Gastrocnemius medialis (tissue), 4 donors: ENCODE data around the gene MAN1A2.

Experiments used
- POLR2A ChIP-seq, 2 donors: fragments of 450-650 bp; IDR thresholded peaks; one replicate each; pipeline ENCODE4 v1.6.1; 2017; ENCODE audit warnings: antibody characterized with exemption in 2 of 2, mild to moderate bottlenecking in 2 of 2, moderate library complexity in 2 of 2
- TF ChIP-seq, protein P1 (sequence below), 5 experiments: fragments of 450-650 bp in 3 of 5; fragments of 200-600 bp in 2 of 5; sonication (generic) in 2 of 5; IDR thresholded peaks in 4 of 5; conservative IDR thresholded peaks in 1 of 5; 1 replicate in 4 of 5; 2 replicates in 1 of 5; pipeline ENCODE4 v1.5.1; 2016 to 2019; ENCODE audit warnings: antibody characterized with exemption in 5 of 5, mild to moderate bottlenecking in 3 of 5, moderate library complexity in 3 of 5

DNA sequence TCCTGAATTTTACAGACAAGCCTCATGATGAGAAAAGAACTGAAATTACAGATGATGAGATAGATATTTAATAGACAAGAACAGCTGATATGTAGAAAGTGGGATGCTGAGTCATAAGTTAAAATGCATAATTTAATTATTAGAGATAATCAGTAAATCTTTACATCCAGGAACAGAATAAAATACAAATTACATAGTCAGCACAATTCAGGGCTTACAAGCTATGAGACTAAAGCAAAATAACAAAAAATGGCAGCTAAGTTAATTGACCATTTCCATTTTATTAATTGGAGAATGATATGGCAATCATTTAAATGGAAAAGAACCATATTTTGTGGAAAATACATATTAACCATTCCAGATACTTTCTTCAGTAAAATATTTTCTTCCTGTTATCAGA lies 40.2 kb upstream of the MAN1A2 start:
- TF ChIP-seq POLR2A (IDR thresholded peaks at IDR 0.05): no peak
- TF ChIP-seq, protein P1, sequence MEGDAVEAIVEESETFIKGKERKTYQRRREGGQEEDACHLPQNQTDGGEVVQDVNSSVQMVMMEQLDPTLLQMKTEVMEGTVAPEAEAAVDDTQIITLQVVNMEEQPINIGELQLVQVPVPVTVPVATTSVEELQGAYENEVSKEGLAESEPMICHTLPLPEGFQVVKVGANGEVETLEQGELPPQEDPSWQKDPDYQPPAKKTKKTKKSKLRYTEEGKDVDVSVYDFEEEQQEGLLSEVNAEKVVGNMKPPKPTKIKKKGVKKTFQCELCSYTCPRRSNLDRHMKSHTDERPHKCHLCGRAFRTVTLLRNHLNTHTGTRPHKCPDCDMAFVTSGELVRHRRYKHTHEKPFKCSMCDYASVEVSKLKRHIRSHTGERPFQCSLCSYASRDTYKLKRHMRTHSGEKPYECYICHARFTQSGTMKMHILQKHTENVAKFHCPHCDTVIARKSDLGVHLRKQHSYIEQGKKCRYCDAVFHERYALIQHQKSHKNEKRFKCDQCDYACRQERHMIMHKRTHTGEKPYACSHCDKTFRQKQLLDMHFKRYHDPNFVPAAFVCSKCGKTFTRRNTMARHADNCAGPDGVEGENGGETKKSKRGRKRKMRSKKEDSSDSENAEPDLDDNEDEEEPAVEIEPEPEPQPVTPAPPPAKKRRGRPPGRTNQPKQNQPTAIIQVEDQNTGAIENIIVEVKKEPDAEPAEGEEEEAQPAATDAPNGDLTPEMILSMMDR (IDR thresholded peaks at IDR 0.05 in 4 of 5, conservative IDR thresholded peaks at IDR 0.05 in 1 of 5): no peak
